ENCODE results near the gene ZMYM4. TPM values are rescaled to one million over a fixed set of nuclear protein-coding genes. Genes with fewer than 3 reads are reported as not detected.

ZMYM4 gene
- total RNA-seq, 1 donor from 2014 or later: 65.9 TPM

GRCh38 chr1:35443768-35444518, 175.4 kb downstream of the ZMYM4 start:
- peak; percentile 46 for DNase-seq (ENCODE audit: extremely low spot score, unreplicated experiment)
- no peak overlapping the region for H3K27ac Mint-ChIP-seq (ENCODE audit: unreplicated experiment)
- H3K9me3 Mint-ChIP-seq (ENCODE audit: unreplicated experiment): no peaks in the 10 kb centered on the region
- peak; percentile 19 for TF ChIP-seq CTCF (IDR thresholded peaks at IDR 0.05)
- no peak overlapping the region for H3K4me3 Mint-ChIP-seq (ENCODE audit: unreplicated experiment)
- no peaks in the 10 kb centered on the region for H3K4me1 Mint-ChIP-seq (ENCODE audit: unreplicated experiment)
- H3K27me3 Mint-ChIP-seq (ENCODE audit: unreplicated experiment): no peaks in the 10 kb centered on the region
- H3K36me3 Mint-ChIP-seq (ENCODE audit: unreplicated experiment): peaks cover 30% of the 10 kb centered on the region

DNA sequence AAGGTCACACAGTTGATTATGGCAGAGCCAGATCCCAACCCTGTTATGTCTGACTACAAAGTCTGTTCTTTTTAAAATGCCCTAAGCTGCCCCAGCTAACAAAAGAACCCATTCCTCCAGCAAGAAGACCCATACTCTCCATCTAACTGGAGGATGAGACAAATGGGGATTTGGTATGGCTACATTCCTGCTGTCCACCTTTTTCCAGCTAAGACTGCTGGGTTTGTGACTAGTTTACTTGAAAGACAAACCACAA, 175.9 kb downstream of the ZMYM4 start:
- no peaks in the 10 kb centered on the region for H3K4me1 Mint-ChIP-seq (ENCODE audit: unreplicated experiment)
- H3K27ac Mint-ChIP-seq (ENCODE audit: unreplicated experiment): no peak overlapping the region
- H3K9me3 Mint-ChIP-seq (ENCODE audit: unreplicated experiment): no peaks in the 10 kb centered on the region
- no peak for TF ChIP-seq CTCF (IDR thresholded peaks at IDR 0.05)
- peaks cover 25% of the 10 kb centered on the region for H3K36me3 Mint-ChIP-seq (ENCODE audit: unreplicated experiment)
- H3K4me3 Mint-ChIP-seq (ENCODE audit: unreplicated experiment): no peak overlapping the region
- peak; percentile 10 for DNase-seq (ENCODE audit: extremely low spot score, unreplicated experiment)
- no peaks in the 10 kb centered on the region for H3K27me3 Mint-ChIP-seq (ENCODE audit: unreplicated experiment)

DNA sequence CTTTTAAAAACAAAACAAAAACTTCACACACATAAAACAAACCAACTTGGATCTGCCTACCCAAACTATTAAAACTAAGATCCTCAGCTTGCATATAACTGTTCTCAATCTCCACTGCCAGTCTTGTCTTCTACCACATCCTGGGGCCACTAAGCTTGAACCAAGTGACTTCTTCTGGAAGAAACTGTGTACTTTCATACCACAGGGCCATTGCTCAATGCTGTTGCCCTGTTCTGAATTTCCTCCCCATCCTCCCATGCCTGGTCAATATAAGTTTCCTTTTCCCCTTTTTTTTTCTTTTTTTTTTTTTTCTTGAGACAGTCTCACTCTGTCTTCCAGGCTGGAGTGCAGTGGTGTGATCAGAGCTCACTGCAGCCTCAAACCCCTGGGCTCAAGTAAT, 178.8 kb downstream of the ZMYM4 start:
- TF ChIP-seq CTCF (IDR thresholded peaks at IDR 0.05): no peak
- H3K9me3 Mint-ChIP-seq (ENCODE audit: unreplicated experiment): no peaks in the 10 kb centered on the region
- H3K4me1 Mint-ChIP-seq (ENCODE audit: unreplicated experiment): peaks cover 2% of the 10 kb centered on the region
- H3K4me3 Mint-ChIP-seq (ENCODE audit: unreplicated experiment): no peak overlapping the region
- H3K27ac Mint-ChIP-seq (ENCODE audit: unreplicated experiment): no peak overlapping the region
- no peaks in the 10 kb centered on the region for H3K27me3 Mint-ChIP-seq (ENCODE audit: unreplicated experiment)
- no peak for DNase-seq (ENCODE audit: extremely low spot score, unreplicated experiment)
- peaks cover 20% of the 10 kb centered on the region for H3K36me3 Mint-ChIP-seq (ENCODE audit: unreplicated experiment)

GRCh38 chr1:35448344-35448801, 179.9 kb downstream of the ZMYM4 start:
- Mint-ChIP-seq H3K27ac (ENCODE audit: unreplicated experiment) (no peak overlapping the region), H3K4me3 (ENCODE audit: unreplicated experiment) (no peak overlapping the region), H3K9me3 (ENCODE audit: unreplicated experiment) (no peaks in the 10 kb centered on the region), H3K36me3 (ENCODE audit: unreplicated experiment) (peaks cover 17% of the 10 kb centered on the region), H3K4me1 (ENCODE audit: unreplicated experiment) (peaks cover 3% of the 10 kb centered on the region), H3K27me3 (ENCODE audit: unreplicated experiment) (no peaks in the 10 kb centered on the region)
- no peak for DNase-seq (ENCODE audit: extremely low spot score, unreplicated experiment)
- no peak for TF ChIP-seq CTCF (IDR thresholded peaks at IDR 0.05)

DNA sequence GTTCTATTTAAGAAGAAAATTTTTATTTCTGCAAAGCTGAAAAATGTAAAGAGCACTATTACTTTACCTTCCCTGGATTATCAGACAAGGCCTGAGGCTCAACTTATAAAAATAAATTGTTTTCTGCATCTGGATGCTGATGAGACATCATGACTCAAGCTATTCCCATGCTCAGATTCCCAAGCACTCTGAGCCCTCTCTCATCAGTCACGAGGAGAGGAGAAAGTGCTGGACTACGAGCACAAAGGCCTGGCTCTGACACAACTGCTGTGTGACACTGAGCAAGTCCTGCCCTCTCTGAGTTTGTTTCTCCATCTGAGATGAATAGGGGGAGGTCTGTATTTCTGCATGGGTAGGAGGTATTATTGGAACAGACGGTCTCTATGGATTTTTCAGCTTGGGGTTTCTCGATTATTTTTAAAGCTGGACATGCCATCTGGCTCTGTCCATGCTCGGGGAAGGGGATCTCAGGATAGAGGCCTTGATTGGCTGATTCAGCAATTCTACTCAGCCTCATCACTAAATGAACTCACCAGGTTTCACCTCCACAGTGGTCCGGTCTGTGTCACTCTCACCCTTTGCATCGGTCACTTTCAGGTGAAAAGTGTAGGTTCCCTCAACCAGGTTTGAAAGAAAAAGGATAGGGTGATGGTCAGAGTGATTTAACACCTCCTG, 181.0 kb downstream of the ZMYM4 start:
- Mint-ChIP-seq H3K36me3 (ENCODE audit: unreplicated experiment) (peaks cover 10% of the 10 kb centered on the region), H3K27ac (ENCODE audit: unreplicated experiment) (no peak overlapping the region), H3K4me3 (ENCODE audit: unreplicated experiment) (no peak overlapping the region), H3K4me1 (ENCODE audit: unreplicated experiment) (peaks cover 3% of the 10 kb centered on the region), H3K9me3 (ENCODE audit: unreplicated experiment) (no peaks in the 10 kb centered on the region), H3K27me3 (ENCODE audit: unreplicated experiment) (no peaks in the 10 kb centered on the region)
- no peak for DNase-seq (ENCODE audit: extremely low spot score, unreplicated experiment)
- no peak for TF ChIP-seq CTCF (IDR thresholded peaks at IDR 0.05)
